GM21825 (cell line): ENCODE measurements around the gene HEYL.

Source experiments
- ATAC-seq: cut with Tn5 transposase; IDR thresholded peaks from one replicate; pipeline ENCODE4 v1.9.1; 2021; ENCODE audit warnings: mild to moderate bottlenecking, moderate library complexity; ENCODE audit not compliant: unreplicated experiment

HEYL gene

GRCh38 chr1:39639305-39640130 is at the start of gene HEYL:
Gene HEYL, minus strand, starts transcription at chr1:39639643. Its CDS starts 18 bp downstream, at chr1:39639625.
- no peak for ATAC-seq

GRCh38 chr1:39689214-39689613 is 49.8 kb upstream of the HEYL start:
- ATAC-seq = no peak

- no peak for ATAC-seq
These were observed 49.3 kb upstream of the HEYL start for GRCh38 chr1:39688706-39689105.

DNA sequence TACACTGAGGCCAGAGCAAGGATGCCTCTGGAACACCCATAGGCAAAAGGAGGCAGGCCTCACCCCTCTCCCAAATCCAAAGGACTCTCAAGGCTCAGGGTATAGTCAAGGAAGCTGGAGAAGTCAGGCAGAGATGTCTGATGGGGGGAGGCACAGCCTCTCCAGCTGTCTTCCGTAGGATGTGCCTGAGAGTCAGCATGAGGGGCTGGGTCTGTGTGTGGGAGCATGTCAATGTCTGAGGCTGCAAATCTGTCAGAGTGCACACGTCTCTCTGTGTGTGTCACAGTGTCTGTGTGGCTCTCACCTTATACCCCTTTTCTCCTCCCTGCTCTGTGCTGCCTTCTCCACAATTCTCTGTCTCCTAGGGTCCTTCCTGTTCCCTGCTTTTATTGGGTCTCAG is 47.8 kb upstream of the HEYL start:
- ATAC-seq = no peak

DNA sequence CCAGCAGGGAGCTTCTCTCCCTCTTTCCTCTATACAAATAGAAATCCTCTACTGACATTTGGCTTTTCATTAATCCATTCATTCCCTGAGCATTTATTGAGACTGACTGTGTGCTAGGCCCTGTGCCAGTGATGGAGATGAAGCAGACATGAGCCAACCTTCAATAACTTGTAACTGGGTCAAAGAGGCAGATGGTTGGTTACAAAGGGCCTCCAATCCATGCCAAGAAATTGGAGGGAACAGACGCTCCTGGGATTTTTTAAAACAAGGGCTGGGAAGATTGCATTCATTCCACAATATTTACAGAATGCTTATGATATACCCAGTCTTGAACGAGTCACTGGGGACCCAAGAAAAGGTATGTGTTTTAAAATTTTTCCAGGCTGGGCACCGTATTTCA is 45.6 kb upstream of the HEYL start:
- ATAC-seq = no peak

DNA sequence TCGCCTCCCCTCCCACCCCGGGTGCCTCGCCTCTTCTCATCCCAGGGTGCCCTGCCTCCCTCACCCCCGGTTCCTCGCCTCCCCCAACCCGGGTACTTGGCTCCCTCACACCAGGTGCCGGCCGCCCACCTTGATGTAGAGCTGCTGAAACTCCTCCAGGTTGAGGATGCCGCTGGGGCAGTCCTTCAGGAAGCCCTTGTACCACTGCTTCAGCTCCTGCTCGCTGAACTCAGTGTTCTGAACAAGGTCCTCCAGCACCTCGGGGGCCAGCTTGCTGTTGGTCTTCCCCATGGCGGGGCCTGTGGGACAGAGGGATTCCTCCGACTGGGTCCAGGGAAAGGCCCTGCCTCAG is 44.8 kb upstream of the HEYL start:
- ATAC-seq = no peak

GRCh38 chr1:39683591-39684312 is 44.3 kb upstream of the HEYL start:
- no peak for ATAC-seq

DNA sequence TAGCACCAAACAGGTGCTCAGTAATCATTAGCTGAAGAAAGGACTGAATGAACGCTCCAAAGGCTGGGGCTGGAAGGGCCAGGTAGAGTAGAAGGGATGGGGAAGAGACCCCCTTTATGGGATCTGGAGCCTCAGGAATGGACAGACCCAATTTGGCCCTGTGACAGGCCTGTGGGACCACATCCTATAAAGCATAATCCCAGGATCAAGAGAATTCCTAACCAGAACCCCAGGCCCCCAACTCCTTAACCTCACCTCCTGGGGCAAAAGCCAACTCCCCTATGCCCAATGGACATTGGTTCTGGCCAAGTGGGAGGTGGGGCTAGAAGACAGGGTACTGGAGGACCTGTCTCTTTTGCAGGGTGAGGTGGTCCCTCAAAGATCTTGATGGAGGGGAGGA is 42.6 kb upstream of the HEYL start:
- ATAC-seq = no peak

DNA sequence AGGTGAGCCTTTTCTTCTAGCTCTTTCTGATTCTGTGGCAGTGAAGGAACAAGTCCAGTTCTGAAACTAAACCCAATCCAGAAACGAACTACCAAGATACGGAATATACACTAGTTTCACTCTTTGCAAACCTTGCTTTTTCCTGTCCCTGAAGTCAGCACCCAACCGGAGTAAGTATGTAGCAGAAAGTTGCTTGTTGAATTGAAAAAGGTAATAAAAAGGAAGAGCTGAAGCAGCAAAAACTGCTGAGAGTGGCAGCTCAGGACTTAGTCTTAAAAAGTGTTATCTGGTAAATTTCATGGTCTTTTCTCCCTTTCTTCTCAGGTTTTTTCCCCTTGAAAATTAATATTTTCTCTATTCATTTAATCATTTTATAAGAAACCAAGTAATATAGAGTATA is 41.9 kb upstream of the HEYL start:
- no peak for ATAC-seq

- ATAC-seq = no peak
These were observed 41.3 kb upstream of the HEYL start for GRCh38 chr1:39680751-39681150.

DNA sequence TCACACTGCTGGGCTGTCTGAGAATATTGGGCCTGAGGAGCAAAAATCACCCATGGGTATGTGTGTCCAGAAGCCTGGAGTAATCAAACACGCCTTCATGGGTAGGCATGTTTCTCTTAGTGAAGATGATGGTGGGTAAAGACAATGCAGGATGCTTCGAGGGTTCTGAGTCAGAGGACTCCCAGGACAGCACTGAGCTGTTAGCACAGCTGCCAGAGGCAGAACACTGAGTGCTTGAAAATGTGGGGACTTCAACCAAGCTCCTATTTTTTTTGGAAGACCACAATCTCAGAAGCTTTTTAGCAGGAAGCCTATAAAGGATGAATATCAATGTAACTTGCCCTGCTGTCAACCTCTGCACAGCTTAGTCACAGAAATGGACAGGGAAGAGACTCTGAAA is 40.4 kb upstream of the HEYL start:
- ATAC-seq = no peak

DNA sequence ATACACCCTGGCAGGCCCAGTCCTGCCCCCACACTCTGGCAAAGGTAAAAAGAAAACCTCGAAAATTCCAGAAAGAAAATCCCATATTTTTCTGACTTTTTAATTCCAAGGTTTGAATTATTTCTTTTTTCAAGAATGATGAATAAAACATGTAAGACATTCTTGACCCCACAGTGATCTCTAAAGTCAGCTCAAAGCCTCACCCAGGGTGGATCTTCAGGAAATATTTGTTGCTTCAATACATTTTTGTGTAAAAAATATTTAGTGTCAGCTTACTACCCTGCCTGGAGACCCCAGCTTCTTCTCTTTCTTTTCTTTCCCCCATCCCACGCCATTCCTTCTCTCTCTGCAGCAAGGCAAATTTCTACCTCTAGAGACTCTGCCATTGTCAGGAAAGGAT is 39.4 kb upstream of the HEYL start:
- ATAC-seq = no peak

DNA sequence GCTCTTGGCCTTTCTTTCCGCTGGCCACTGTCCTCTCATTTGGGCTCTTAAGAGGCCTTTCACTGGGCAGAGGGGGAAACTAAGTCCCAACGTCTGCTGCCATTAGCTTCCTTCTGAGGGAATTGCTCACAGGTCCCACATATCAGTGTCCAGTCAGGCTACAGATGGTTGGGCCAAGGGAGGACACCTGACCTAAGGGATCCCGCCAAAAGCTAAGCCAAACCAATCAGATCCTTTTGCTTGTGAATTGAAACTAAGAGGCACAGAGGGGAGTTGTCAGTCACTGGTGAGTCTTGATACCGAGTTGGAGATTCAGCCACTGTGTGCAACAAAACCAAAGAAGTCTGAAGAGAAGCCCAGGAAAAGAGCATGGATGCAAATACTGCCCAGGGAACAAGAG is 38.2 kb upstream of the HEYL start:
- no peak for ATAC-seq

DNA sequence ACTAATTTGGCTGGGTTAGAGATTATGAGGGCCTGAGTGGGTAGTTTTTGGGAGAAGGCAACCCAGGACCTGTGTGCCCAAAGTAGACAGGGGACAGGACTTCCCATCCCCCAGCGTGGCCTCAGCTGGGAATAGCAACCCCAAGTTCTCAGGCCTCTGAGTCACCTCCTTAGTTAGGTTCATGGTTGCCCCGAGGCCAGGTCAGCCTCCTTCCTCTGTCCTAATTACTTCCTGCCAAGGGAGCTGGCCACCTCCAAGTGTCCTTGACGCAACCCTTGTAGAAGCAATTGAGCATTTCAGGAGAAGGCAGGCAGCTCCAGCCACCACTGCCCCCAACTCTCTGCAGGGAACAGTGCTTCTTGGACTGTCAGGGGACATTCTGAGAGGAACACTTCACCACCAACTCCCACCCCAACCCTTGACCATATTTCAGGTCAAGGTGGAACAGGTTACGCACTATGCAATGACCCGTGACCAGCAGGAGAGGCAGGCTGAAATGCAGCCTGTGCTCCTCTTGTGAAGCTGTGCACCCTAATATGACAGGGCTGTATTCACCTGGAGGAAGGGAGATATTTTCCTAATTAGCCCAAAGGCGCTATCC is 37.6 kb upstream of the HEYL start:
- ATAC-seq = no peak

DNA sequence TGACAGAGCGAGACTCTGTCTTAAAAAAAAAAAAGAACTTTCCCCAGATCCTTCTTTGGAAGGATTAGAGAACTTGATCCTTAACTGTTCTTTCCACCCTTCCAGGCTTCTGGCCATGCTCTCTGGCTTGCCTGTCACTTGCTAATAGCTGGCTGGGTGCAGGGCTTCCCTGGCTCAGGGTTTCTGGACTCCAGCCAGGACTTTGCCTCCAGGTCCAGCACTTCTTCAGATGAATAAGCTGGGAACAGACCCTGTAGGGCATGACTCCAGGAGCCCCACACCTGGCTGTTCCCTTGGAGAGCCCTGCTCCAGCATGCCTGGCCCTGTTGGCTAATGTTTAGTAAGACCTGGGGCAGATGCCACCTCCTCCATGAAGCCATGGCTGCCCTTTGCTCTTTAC is 35.8 kb upstream of the HEYL start:
- ATAC-seq = no peak

DNA sequence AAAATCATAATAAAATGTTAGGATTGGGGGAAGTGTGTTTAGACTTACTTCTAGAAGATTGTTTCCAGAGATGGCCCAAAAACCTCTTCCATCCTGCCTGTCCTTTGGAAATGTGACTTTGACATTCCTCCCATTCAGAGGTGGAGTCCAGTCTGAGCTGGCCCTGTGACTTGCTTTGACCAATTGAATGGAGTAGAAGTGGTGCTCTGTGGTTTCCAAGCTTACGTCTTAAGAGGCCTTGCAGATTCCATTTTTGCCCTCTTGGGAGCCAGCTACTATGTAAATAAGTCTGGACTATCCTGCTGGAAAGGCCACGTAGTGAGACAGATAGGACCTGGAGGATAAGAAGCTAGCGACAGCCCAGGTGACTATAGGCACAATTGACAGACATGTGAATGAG is 33.8 kb upstream of the HEYL start:
- no peak for ATAC-seq

DNA sequence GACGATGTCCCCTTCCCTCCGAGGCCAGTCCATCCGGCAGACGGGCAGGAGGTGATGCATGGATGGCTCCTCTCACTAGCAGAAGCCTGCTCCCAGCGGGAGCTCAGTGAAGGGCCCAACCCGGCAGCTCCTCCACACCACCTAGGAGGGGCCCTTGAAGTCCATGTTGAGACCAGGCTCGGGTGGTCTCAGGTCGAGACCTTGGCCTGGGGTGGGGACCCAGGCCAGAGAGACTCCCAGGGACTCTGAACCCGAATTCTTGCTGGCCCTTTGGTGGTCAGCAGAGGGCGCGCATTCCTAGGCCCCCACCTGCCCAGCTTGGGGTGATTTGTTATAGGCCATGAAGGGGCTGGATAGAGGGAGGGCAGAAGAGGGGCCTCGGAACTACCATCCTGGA is 33.1 kb upstream of the HEYL start:
- no peak for ATAC-seq

- ATAC-seq = no peak
These were observed 32.5 kb upstream of the HEYL start, which contains the start of gene NT5C1A for GRCh38 chr1:39671793-39672550. Gene NT5C1A, minus strand, starts transcription at chr1:39672107. Its CDS starts 69 bp downstream, at chr1:39672038.

- no peak for ATAC-seq
These were observed 32.0 kb upstream of the HEYL start for GRCh38 chr1:39671433-39671792.

GRCh38 chr1:39670689-39671088 is 31.2 kb upstream of the HEYL start:
- no peak for ATAC-seq

DNA sequence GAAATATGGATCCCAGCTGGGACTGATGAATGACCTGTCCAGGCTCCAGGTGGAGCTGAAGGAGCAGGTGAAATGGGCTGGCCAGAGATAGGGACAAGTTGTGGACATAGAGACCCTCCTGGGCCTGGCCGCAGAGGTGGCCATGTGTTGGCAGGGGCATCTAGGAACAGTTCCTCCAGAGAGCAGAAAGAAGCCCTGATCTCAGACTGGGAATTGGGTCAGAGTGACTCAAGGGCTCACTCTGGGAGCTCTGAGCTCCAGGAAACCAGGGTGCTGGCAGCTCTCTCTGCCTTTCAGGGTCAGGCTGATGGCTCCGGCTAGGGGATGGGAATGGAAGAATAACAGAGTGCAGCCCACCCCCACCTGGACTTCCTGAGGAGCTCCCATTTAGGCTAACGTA is 29.5 kb upstream of the HEYL start:
- ATAC-seq = no peak
